GM19099 (cell line): ENCODE measurements around the gene ZNF362.

Experiments used
- POLR2A ChIP-seq: IDR thresholded peaks from 3 replicates; pipeline ENCODE4 v1.6.1; 2011; ENCODE audit warnings: low read depth; ENCODE audit not compliant: insufficient read length; ENCODE audit errors: extremely low read depth

The ZNF362 gene

GRCh38 chr1:33346927-33347649, 90.8 kb downstream of the ZNF362 start:
- no peak for TF ChIP-seq POLR2A

- no peak for TF ChIP-seq POLR2A
These were observed 91.3 kb downstream of the ZNF362 start for GRCh38 chr1:33347650-33347992.

GRCh38 chr1:33348194-33348593, 91.9 kb downstream of the ZNF362 start:
- TF ChIP-seq POLR2A, result no peak

- TF ChIP-seq POLR2A, result no peak
These were observed 92.4 kb downstream of the ZNF362 start for GRCh38 chr1:33348676-33349080.

GRCh38 chr1:33349081-33349759, 92.9 kb downstream of the ZNF362 start:
- no peak for TF ChIP-seq POLR2A

- TF ChIP-seq POLR2A, result peak; percentile 91
These were observed 93.7 kb downstream of the ZNF362 start for GRCh38 chr1:33349778-33350610.
